D721Med (cell line): ENCODE results near the gene DNPEP.

ENCODE experiments used
- DNase-seq: peaks from one replicate; pipeline ENCODE4 v3.0.0; 2011; ENCODE audit warnings: low spot score; ENCODE audit not compliant: insufficient read length
- FAIRE-seq: peaks from 2 replicates; lab custom pipeline; 2011; peaks lifted over from hg19 to GRCh38; lab: Jason Lieb, UNC
- TF ChIP-seq, protein P1 (sequence below): IDR thresholded peaks from 2 replicates; pipeline ENCODE4 v1.5.1; 2012; ENCODE audit warnings: mild to moderate bottlenecking, control low read depth; ENCODE audit not compliant: insufficient read depth; ENCODE audit errors: missing control alignments

The DNPEP gene

DNA sequence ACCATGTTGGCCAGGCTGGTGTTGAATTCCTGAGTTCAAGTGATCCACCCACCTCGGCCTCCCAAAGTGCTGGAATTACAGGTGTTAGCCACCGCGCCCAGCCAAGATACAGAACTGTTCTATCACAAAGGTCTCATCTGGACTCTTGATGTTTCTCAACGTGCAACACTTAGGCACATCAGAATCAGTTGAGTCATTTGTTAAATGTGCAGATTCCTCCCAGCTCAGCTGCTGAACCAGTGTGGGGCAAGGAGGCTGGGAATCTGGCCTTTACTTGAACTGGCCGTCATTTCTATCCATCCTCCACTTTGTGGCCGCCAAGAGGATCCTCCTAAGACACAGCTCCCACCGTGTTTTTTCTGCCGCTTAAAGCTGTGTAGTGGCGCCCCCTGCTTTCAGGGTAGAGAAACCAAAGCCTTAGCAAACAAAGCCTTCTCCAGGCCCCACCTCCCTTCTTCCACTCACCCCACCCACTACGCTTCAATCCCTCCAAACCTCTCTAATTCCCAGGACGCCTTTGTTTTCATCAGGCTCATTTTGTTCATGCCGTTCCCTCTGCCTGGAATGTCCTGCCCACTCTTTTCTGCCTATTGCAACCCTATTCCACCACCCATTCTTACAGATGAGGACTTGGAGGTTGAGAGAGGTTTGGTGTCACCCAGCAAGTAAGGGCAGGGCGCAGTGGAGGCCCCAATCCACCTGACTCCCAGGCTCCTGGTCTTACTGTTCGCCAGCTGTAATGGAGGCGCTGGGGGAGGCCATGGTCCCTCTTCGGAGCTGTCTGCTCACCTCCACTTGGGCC, 46.2 kb upstream of the DNPEP start:
- TF ChIP-seq, protein P1, sequence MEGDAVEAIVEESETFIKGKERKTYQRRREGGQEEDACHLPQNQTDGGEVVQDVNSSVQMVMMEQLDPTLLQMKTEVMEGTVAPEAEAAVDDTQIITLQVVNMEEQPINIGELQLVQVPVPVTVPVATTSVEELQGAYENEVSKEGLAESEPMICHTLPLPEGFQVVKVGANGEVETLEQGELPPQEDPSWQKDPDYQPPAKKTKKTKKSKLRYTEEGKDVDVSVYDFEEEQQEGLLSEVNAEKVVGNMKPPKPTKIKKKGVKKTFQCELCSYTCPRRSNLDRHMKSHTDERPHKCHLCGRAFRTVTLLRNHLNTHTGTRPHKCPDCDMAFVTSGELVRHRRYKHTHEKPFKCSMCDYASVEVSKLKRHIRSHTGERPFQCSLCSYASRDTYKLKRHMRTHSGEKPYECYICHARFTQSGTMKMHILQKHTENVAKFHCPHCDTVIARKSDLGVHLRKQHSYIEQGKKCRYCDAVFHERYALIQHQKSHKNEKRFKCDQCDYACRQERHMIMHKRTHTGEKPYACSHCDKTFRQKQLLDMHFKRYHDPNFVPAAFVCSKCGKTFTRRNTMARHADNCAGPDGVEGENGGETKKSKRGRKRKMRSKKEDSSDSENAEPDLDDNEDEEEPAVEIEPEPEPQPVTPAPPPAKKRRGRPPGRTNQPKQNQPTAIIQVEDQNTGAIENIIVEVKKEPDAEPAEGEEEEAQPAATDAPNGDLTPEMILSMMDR: peak; percentile 51
- no peak for DNase-seq
- FAIRE-seq: no peak

DNA sequence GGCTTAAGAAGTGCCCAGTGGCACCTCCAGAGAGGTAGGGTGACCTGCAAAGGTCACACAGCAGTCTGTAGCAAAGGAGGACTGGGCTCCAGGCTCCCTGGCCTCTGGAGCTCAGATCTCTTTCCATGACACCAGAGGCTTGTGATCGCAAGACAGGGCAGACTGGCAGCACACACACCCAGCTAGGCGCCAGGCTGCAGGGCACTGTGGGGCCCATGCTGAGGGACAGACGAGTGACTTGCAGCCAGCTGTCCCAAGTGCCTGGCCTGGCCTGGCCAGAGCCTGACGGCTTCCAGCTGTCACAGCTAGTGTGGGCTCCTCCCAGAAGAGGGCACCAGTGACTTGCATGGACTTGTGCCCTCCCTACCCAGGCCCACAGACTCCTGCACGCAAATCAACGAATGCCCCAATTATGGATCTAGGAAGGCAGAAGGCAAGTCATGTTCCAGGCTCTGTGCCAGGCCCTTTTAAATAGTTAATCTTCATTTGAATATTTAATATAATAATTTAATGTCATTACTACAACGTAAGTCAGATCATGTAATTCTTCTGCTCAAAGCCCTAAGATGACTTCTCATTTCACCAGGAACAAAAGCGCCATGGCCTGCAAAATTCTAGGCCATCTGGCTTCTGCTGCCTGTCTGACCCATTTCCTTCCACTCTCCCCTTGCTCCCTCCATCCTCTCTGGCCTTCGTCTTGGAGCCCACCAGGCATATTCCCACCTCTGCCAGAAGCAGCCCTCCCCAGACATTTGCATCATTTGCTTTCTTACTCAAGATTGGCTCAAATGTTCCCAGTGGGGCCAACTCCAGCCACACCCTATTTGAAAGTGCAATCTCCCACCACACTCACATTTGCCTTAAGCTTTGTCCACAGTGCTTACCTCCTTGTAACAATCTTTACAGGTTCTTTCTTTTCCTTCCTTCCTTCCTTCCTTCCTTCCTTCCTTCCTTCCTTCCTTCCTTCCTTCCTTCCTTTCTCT, 43.2 kb upstream of the DNPEP start:
- DNase-seq: no peak
- no peak for FAIRE-seq
- TF ChIP-seq, protein P1: peak; percentile 38

DNA sequence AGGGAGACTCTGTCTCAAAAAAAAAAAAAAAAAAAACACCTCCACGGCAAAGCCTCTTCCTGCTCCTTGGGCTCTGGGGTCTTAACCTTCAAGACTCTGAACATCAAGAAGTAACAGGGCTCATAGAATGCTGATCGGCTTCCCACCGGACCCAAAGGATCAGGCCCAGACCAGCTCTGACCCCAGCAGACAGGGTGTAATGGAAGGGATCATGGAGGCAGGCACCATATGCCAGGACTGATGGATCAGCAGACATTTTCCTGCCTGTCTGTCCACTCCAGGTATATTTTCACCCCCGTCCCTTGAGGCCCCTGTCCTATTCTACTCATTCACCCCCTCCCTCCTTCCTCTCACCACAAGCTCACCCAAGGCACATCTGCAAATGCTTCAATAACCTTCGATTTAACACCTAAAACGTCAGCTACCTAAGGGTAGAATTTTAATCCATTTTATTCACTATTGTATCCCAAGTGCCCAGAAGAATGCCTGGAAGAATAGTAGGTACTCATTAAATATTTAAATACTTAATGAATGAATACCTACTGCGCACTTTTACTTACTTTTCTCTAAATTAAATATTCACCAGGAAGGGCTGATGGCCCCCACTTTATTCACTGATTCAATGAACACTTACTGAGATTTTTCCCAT, 42.4 kb upstream of the DNPEP start:
- TF ChIP-seq, protein P1: no peak
- FAIRE-seq (no peak), DNase-seq (no peak)

DNA sequence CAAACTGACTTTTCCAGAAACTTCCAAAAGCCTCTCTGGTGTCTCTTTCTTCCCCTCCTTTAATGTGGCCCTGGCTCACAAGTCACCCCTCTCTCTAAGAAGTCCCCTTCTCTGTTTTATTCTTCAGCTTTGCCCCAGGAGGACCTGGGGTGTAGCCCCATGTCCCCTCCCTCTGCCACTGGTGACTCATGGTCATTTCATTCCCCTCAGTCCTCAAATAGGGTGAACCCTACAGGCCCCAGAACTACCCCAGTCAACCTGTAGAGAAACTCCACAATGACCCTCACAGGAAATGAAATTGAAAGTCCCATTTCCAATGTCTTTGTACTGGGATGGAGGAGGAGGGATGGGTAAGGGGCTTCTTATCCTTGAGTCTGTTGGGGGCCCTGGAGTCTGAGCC, 40.8 kb upstream of the DNPEP start:
- FAIRE-seq (no peak), DNase-seq (no peak)
- TF ChIP-seq, protein P1: no peak

DNA sequence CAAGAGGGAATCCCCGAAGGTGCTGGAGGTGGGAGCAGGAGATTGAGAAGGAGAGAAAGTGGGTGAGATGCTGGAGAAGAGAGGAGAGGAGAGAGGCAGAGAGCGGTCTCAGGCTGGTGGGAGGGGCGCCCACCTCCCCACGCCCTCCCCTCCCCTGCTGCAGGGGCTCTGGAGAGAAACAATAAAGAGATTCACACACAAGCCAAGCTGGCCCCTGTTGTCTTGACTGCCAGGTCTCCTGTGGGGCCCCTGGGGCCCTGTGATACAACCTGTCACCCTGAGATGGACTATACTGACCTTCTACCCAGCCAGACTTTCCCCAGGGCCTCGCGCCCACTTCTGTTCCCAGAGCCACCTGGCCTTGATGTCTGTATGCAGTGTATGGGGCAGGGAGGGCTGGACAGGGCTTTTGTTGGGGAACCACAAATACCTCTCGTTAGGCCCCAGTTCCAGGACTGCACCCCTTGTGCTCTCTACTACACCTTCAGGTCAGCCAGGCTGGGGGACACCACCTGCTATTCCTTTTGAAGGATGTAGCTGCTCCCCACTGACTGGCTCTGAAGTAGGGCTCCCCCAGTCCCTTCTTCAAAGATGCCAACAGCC, 38.9 kb upstream of the DNPEP start:
- no peak for DNase-seq
- TF ChIP-seq, protein P1: no peak
- FAIRE-seq: no peak

GRCh38 chr2:219426068-219426443, 38.3 kb upstream of the DNPEP start:
- DNase-seq (no peak), FAIRE-seq (no peak)
- TF ChIP-seq, protein P1: no peak
